Lower leg skin (tissue), 4 donors: ENCODE data around the gene KSR2. TPM values are rescaled to one million over a fixed set of nuclear protein-coding genes. Genes with fewer than 3 reads are reported as not detected.

ENCODE experiments used
- DNase-seq, 2 donors: peaks; one replicate each; pipeline ENCODE4 v3.0.0-alpha.2; 2019; ENCODE audit warnings: low spot score in 2 of 2
- H3K4me3 ChIP-seq: fragments of 200-600 bp; sonication (generic); 2 replicates; pipeline ENCODE4 v1.5.1; 2017; ENCODE audit warnings: mild to moderate bottlenecking, low read depth; ENCODE audit not compliant: poor library complexity, severe bottlenecking
- POLR2A ChIP-seq, 2 donors: fragments of 450-650 bp; IDR thresholded peaks; one replicate each; pipeline ENCODE4 v1.6.1; 2016 to 2017; ENCODE audit warnings: antibody characterized with exemption in 2 of 2, mild to moderate bottlenecking in 1 of 2, moderate library complexity in 1 of 2
- WGBS, 2 donors: methylation state at CpG; one replicate each; pipeline ENCODE4 v1.1.5; 2018; 5-methylcytosine and 5-hydroxymethylcytosine counted together
- intact Hi-C: fragments of 100-400 bp; cut with DNase I; formaldehyde crosslinking; loops from one replicate; pipeline ENCODE4 v1.15.0; 2023; ENCODE audit warnings: low total_unique reads
- total RNA-seq, 4 donors: library from RNA; depleted of rRNA; stranded (reverse); fragments of >200 nt; gene quantifications; one replicate each; pipeline ENCODE4 v1.1.0, GENCODE V29; 2016
- TF ChIP-seq, protein P1 (sequence below), 3 donors: fragments of 450-650 bp; IDR thresholded peaks; one replicate each; pipeline ENCODE4 v1.5.1; 2016; ENCODE audit warnings: antibody characterized with exemption in 3 of 3, mild to moderate bottlenecking in 3 of 3, moderate library complexity in 2 of 3

KSR2 gene
- total RNA-seq, 4 donors from 2014 or later: 0.17 to 0.84 (median 0.35) TPM

DNA sequence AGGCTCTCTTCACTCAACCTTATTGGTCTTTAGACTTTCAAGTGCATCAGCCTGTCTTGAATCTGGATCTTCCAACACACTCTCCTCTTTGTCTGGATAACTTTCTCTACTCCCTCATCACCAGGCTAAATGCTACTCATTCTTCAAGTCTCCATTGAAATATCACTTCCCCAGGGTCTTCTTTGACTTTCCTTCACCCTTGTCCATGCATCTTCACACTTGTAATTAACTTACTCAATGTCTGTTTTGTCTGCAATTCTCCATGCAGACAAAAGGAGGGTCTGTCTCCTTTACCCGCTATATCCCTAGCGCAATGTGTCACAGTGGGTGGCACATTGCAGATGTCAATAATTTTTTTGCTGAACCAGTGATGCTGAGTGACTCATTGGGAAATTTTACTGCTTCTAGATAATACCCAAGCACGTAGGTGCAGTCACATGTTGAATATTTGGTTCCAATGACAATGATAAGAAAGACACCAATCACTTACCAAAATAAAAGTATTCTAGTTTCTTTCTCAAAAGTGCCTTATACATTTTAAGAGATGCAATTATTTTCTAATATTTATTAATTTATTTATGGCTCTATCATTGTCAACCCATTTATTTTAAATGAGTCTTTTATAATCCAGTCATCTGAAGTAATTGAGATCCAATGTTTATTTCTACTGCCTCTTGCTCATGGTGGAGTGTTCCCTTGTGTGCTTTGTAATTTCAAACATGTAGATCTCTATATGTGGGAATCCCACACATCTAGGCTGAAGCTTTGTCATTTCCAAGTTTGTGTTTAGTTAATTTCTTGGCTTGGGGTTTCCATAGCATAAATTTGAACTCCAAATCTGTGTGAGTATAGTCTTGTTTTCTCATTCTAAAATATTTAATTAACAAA is 26.0 kb upstream of the KSR2 start:
- intact Hi-C loops: no loop called here
- TF ChIP-seq POLR2A (IDR thresholded peaks at IDR 0.05): no peak
- TF ChIP-seq, protein P1, sequence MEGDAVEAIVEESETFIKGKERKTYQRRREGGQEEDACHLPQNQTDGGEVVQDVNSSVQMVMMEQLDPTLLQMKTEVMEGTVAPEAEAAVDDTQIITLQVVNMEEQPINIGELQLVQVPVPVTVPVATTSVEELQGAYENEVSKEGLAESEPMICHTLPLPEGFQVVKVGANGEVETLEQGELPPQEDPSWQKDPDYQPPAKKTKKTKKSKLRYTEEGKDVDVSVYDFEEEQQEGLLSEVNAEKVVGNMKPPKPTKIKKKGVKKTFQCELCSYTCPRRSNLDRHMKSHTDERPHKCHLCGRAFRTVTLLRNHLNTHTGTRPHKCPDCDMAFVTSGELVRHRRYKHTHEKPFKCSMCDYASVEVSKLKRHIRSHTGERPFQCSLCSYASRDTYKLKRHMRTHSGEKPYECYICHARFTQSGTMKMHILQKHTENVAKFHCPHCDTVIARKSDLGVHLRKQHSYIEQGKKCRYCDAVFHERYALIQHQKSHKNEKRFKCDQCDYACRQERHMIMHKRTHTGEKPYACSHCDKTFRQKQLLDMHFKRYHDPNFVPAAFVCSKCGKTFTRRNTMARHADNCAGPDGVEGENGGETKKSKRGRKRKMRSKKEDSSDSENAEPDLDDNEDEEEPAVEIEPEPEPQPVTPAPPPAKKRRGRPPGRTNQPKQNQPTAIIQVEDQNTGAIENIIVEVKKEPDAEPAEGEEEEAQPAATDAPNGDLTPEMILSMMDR (IDR thresholded peaks at IDR 0.05): no peak
- 67 to 80% methylated on average over 3 of the region's 3 CpGs for WGBS, 2 donors
- DNase-seq: no peak
- H3K4me3 ChIP-seq: no peak overlapping the region

DNA sequence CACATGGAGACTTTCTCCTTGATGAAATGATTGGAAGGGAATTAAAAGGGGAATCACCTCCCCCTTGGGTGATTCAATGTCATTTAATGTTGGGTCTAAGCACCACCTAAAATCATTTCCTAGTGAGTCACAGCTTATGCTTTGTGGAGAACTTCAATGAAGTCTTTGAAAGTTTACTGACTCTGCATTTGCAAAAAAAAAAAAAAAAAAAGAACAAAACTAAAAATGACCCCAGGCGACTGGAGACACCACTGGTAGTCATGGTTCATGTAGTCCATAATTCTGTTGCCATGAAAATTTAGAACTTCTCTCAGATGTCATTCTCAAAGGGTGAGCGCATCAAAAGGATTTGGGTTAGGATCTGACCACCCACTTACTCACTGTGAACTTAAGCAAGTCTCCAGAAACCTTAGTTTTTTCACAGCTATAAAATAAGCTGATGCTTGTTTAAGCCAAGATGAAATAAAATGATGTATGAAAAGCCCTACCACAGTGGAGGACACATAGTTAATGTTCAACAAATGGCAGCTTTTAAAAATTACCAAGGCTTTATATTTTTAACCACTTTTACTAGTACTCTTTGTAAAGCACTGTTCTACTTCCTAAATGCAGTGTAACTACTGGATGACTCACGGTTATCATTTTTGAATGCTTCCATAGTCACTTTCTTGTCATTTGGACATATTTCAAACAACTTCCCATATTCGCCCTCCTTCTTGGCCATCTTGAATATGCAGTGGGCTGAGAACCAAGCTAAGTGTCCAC is 18.1 kb upstream of the KSR2 start:
- TF ChIP-seq, protein P1 (IDR thresholded peaks at IDR 0.05): no peak
- no peak for TF ChIP-seq POLR2A (IDR thresholded peaks at IDR 0.05)
- H3K4me3 ChIP-seq: no peak overlapping the region
- 43 to 57% methylated on average over 4 of the region's 4 CpGs for WGBS, 2 donors
- intact Hi-C loops: no loop called here
- no peak for DNase-seq

DNA sequence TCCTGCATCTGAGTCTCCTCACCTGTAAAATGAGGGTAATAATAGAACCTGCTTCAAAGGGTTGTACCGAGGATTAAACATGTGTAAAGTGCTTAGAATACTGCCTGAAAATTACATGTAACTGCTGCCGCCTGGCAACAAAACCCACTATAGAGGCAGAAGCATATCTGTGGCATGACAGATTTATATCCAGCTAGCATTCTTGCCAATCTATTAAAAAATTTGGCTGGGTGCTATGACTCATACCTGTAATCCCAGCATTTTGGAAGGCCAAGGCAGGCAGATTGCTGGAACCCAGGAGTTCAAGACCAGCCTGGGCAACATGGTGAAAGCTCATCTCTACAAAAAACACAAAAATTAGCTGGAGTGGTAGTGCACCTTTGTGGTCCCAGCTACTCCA is 16.4 kb upstream of the KSR2 start:
- 50 to 67% methylated on average over 2 of the region's 2 CpGs for WGBS, 2 donors

DNA sequence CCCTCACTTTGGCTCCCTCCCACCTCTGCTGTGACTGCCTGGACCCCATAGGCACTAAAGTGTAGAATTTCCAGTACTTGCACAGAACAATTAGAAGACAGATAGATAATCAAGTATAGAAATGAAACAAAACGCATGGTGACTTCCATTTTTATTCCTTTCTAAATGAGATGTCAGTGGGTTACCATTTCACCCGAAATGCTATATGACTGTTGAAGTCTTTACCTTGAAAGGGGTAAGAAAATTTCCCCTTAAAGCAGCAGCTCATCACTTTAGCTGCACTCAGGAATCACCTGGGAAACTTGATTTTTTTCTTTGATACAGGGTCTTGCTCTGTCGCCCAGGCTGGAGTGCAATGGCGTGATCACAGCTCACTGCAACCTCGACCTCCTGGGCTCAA is 12.5 kb upstream of the KSR2 start:
- no peak for DNase-seq
- no peak overlapping the region for H3K4me3 ChIP-seq
- TF ChIP-seq, protein P1 (IDR thresholded peaks at IDR 0.05): no peak
- no peak for TF ChIP-seq POLR2A (IDR thresholded peaks at IDR 0.05)
- intact Hi-C loops: no loop called here
- 75 to 82% methylated on average over 5 of the region's 5 CpGs for WGBS, 2 donors

More for the DNA sequence above, 16.4 kb upstream of the KSR2 start:
- no peak overlapping the region for H3K4me3 ChIP-seq
- intact Hi-C loops: no loop called here
- no peak for TF ChIP-seq POLR2A (IDR thresholded peaks at IDR 0.05)
- TF ChIP-seq, protein P1 (IDR thresholded peaks at IDR 0.05): no peak
- DNase-seq: no peak

DNA sequence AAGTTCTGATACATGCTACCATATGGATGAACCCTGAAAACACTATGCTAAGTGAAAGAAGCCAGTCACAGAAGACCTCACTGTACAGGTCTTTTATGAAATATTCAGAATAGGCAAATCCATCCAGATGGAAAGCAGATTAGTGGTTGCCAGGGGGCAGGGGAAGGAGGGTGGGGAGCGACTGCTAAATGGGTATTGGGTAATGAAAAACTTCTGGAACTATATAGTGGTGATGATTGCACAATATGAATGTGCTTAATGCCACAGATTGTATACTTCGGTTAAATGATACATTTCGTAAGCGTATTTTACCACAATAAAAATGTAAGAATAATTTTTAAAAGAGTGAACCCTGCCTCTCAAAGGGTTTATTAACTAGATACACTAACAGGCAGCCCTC is 11.8 kb upstream of the KSR2 start:
- no peak for DNase-seq
- TF ChIP-seq, protein P1 (IDR thresholded peaks at IDR 0.05): no peak
- no peak for TF ChIP-seq POLR2A (IDR thresholded peaks at IDR 0.05)
- intact Hi-C loops: no loop called here
- WGBS, 2 donors: 42 to 44% methylated on average over 4 of the region's 4 CpGs
- no peak overlapping the region for H3K4me3 ChIP-seq
